ENCODE measurements around the gene PDE8B.
A peak's percentile ranks its signal among the peaks of the same experiment; 100 is the strongest.

Gene PDE8B

GRCh38 chr5:77224672-77225355, 14.3 kb downstream of the PDE8B start:
- no peak for TF ChIP-seq POLR2A (IDR thresholded peaks at IDR 0.05; ENCODE audit: low read depth, low read length)
- TF ChIP-seq POU2F2 (IDR thresholded peaks at IDR 0.05; ENCODE audit: low read depth, low read length): no peak
- no peak for TF ChIP-seq SPI1 (IDR thresholded peaks at IDR 0.05; ENCODE audit: low read depth, low read length)
- no peak for TF ChIP-seq PAX5 (IDR thresholded peaks at IDR 0.05; ENCODE audit: insufficient read depth, low read length, severe bottlenecking)
- TF ChIP-seq TAF1 (IDR thresholded peaks at IDR 0.05; ENCODE audit: low read depth, low read length): no peak
- no peak for DNase-seq (ENCODE audit: insufficient read length, low spot score)
- no peak for FAIRE-seq

- no peak for TF ChIP-seq POLR2AphosphoS5 (IDR thresholded peaks at IDR 0.05; ENCODE audit: low read depth, low read length)
- no peak for TF ChIP-seq TAF1 (IDR thresholded peaks at IDR 0.05; ENCODE audit: low read depth, low read length)
- no peak for TF ChIP-seq SPI1 (IDR thresholded peaks at IDR 0.05; ENCODE audit: low read depth, low read length)
- TF ChIP-seq POU2F2 (IDR thresholded peaks at IDR 0.05; ENCODE audit: low read depth, low read length): no peak
- TF ChIP-seq PAX5 (IDR thresholded peaks at IDR 0.05; ENCODE audit: insufficient read depth, low read length, severe bottlenecking): no peak
- DNase-seq (ENCODE audit: insufficient read length, low spot score) (no peak), FAIRE-seq (no peak)
These were observed 15.1 kb downstream of the PDE8B start for GRCh38 chr5:77225531-77225930.

GRCh38 chr5:77229887-77230286, 19.4 kb downstream of the PDE8B start:
- TF ChIP-seq POLR2AphosphoS5 (IDR thresholded peaks at IDR 0.05; ENCODE audit: low read depth, low read length) (no peak), PAX5 (IDR thresholded peaks at IDR 0.05; ENCODE audit: insufficient read depth, low read length, severe bottlenecking) (no peak), TAF1 (IDR thresholded peaks at IDR 0.05; ENCODE audit: low read depth, low read length) (no peak), POLR2A (IDR thresholded peaks at IDR 0.05; ENCODE audit: low read depth, low read length) (no peak), POU2F2 (IDR thresholded peaks at IDR 0.05; ENCODE audit: low read depth, low read length) (no peak), SPI1 (IDR thresholded peaks at IDR 0.05; ENCODE audit: low read depth, low read length) (no peak)
- DNase-seq (ENCODE audit: insufficient read length, low spot score) (no peak), FAIRE-seq (no peak)

- FAIRE-seq: no peak
- DNase-seq (ENCODE audit: insufficient read length, low spot score): no peak
- TF ChIP-seq SPI1 (IDR thresholded peaks at IDR 0.05; ENCODE audit: low read depth, low read length): 0 out of 2 replicates have a peak, but pooled peaks have one; percentile 19
- no peak for TF ChIP-seq TAF1 (IDR thresholded peaks at IDR 0.05; ENCODE audit: low read depth, low read length)
These were observed 20.4 kb downstream of the PDE8B start for GRCh38 chr5:77230727-77231470.

GRCh38 chr5:77231471-77232138, 21.1 kb downstream of the PDE8B start:
- DNase-seq (ENCODE audit: insufficient read length, low spot score) (no peak), FAIRE-seq (peak; percentile 51)
- no peak for TF ChIP-seq POLR2AphosphoS5 (IDR thresholded peaks at IDR 0.05; ENCODE audit: low read depth, low read length)
- no peak for TF ChIP-seq POLR2A (IDR thresholded peaks at IDR 0.05; ENCODE audit: low read depth, low read length)
- no peak for TF ChIP-seq PAX5 (IDR thresholded peaks at IDR 0.05; ENCODE audit: insufficient read depth, low read length, severe bottlenecking)
- TF ChIP-seq POU2F2 (IDR thresholded peaks at IDR 0.05; ENCODE audit: low read depth, low read length): no peak
- TF ChIP-seq TAF1 (IDR thresholded peaks at IDR 0.05; ENCODE audit: low read depth, low read length): no peak
- TF ChIP-seq SPI1 (IDR thresholded peaks at IDR 0.05; ENCODE audit: low read depth, low read length): no peak

- DNase-seq (ENCODE audit: insufficient read length, low spot score) (no peak), FAIRE-seq (no peak)
- TF ChIP-seq TAF1 (IDR thresholded peaks at IDR 0.05; ENCODE audit: low read depth, low read length) (no peak), POU2F2 (IDR thresholded peaks at IDR 0.05; ENCODE audit: low read depth, low read length) (no peak), POLR2AphosphoS5 (IDR thresholded peaks at IDR 0.05; ENCODE audit: low read depth, low read length) (no peak), PAX5 (IDR thresholded peaks at IDR 0.05; ENCODE audit: insufficient read depth, low read length, severe bottlenecking) (no peak), SPI1 (IDR thresholded peaks at IDR 0.05; ENCODE audit: low read depth, low read length) (no peak), POLR2A (IDR thresholded peaks at IDR 0.05; ENCODE audit: low read depth, low read length) (no peak)
These were observed 22.3 kb downstream of the PDE8B start for GRCh38 chr5:77232574-77233358.

- no peak for FAIRE-seq
- no peak for TF ChIP-seq POLR2AphosphoS5 (IDR thresholded peaks at IDR 0.05; ENCODE audit: low read depth, low read length)
- no peak for TF ChIP-seq TAF1 (IDR thresholded peaks at IDR 0.05; ENCODE audit: low read depth, low read length)
- TF ChIP-seq POU2F2 (IDR thresholded peaks at IDR 0.05; ENCODE audit: low read depth, low read length): no peak
- no peak for TF ChIP-seq POLR2A (IDR thresholded peaks at IDR 0.05; ENCODE audit: low read depth, low read length)
- TF ChIP-seq PAX5 (IDR thresholded peaks at IDR 0.05; ENCODE audit: insufficient read depth, low read length, severe bottlenecking): no peak
- no peak for TF ChIP-seq SPI1 (IDR thresholded peaks at IDR 0.05; ENCODE audit: low read depth, low read length)
These were observed 25.6 kb downstream of the PDE8B start for GRCh38 chr5:77235846-77236721.

GRCh38 chr5:77239126-77239741, 28.8 kb downstream of the PDE8B start:
- FAIRE-seq (no peak), DNase-seq (ENCODE audit: insufficient read length, low spot score) (no peak)
- TF ChIP-seq SPI1 (IDR thresholded peaks at IDR 0.05; ENCODE audit: low read depth, low read length): no peak
- no peak for TF ChIP-seq POU2F2 (IDR thresholded peaks at IDR 0.05; ENCODE audit: low read depth, low read length)
- no peak for TF ChIP-seq TAF1 (IDR thresholded peaks at IDR 0.05; ENCODE audit: low read depth, low read length)
- no peak for TF ChIP-seq POLR2A (IDR thresholded peaks at IDR 0.05; ENCODE audit: low read depth, low read length)
- TF ChIP-seq POLR2AphosphoS5 (IDR thresholded peaks at IDR 0.05; ENCODE audit: low read depth, low read length): no peak
- no peak for TF ChIP-seq PAX5 (IDR thresholded peaks at IDR 0.05; ENCODE audit: insufficient read depth, low read length, severe bottlenecking)

More at GRCh38 chr5:77235846-77236721, 25.6 kb downstream of the PDE8B start:
- DNase-seq (ENCODE audit: insufficient read length, low spot score): no peak

All from GM12891 (cell line).